Loucy (cell line): Measurements from ENCODE around the gene CRABP1.

ENCODE experiments used
- CTCF ChIP-seq: fragments of 200-600 bp; sonication (generic); conservative IDR thresholded peaks from 2 replicates; pipeline ENCODE4 v1.5.1; 2014; ENCODE audit warnings: mild to moderate bottlenecking, antibody characterized with exemption, low read length
- EZH2phosphoT487 ChIP-seq: fragments of 200-600 bp; IDR thresholded peaks from 2 replicates; pipeline ENCODE4 v1.6.1; 2018; ENCODE audit warnings: antibody characterized with exemption, mild to moderate bottlenecking, moderate library complexity, borderline replicate concordance

GRCh38 chr15:78312957-78313356 lies 27.2 kb upstream of the CRABP1 start:
- TF ChIP-seq CTCF (no peak), EZH2phosphoT487 (no peak)
